Stomach smooth muscle (tissue), 2 donors: Measurements from ENCODE around the gene TMEM212.

Source experiments
- H3K27ac ChIP-seq: one replicate; pipeline ENCODE4 v1.7.0; 2013; ENCODE audit warnings: mild to moderate bottlenecking, low read length, inconsistent platforms
- H3K27me3 ChIP-seq, 2 donors: one replicate each; pipeline ENCODE4 v1.7.0; 2013; ENCODE audit warnings: low read length in 2 of 2; ENCODE audit not compliant: insufficient read depth in 2 of 2, control insufficient read depth in 1 of 2
- H3K36me3 ChIP-seq, 2 donors: one replicate each; pipeline ENCODE4 v1.7.0; 2013; ENCODE audit warnings: low read length in 2 of 2; ENCODE audit not compliant: control insufficient read depth in 2 of 2, insufficient read depth in 2 of 2
- H3K4me1 ChIP-seq: one replicate; pipeline ENCODE4 v1.7.0; 2013; ENCODE audit warnings: low read length; ENCODE audit not compliant: control insufficient read depth, insufficient read depth
- H3K4me3 ChIP-seq, 2 donors: one replicate each; pipeline ENCODE4 v1.7.0; 2013; ENCODE audit warnings: low read length in 2 of 2
- H3K9ac ChIP-seq, 2 donors: one replicate each; pipeline ENCODE4 v1.7.0; 2013; ENCODE audit warnings: low read length in 2 of 2, mild to moderate bottlenecking in 1 of 2
- H3K9me3 ChIP-seq, 2 donors: one replicate each; pipeline ENCODE4 v1.7.0; 2013; ENCODE audit warnings: low read length in 2 of 2; ENCODE audit not compliant: control insufficient read depth in 2 of 2
- donor health status: healthy.
- donor health status: Pancreatic carcinoma.

Gene TMEM212

DNA sequence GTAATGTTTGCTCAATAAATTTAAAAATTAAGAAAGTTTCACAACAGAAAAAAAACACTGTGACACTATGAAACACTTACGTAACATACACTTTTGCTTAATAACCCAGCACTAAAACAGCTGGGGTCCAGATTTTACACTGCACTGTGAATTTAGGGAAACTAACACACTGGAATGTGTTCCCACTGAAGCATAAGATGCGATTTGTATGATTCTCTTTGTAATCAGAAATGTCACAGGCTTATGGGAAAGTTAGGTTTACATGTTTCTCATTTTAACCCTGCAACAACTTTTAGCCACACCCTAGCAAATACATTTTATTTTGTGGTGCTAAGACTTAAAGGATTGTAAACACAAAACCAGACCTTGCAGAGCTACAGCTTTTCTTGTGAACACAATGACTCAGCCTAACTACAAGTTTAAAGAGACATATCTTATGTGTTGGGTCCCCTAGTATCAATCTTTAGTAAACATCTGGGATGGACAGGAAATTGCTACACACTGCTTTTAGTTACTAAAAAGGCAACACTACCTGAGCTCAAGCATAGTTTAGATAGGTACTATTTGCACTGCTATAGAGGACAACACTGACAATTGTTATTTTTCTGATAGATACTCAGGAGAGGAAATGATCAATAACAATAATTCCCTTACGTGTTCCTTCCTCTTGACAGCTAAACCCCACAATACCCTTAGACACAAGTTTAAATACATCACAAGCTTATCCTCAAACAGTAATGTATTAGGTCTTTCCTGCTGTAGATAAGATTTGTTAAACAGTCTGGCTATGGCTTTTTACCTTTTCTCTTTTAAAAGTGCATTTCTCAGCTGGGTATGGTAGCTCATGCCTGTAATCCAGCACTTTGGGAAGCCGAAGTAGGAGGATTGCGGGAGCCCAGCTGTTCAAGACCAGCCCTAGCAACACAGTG is 36.7 kb upstream of the TMEM212 start:
- peaks cover 9% of the 10 kb centered on the region for H3K4me1 ChIP-seq
- H3K9ac ChIP-seq: no peak overlapping the region
- no peak overlapping the region for H3K27ac ChIP-seq

GRCh38 chr3:171807129-171807675 is 35.9 kb upstream of the TMEM212 start:
- Histone ChIP-seq H3K36me3 (no peaks in the 10 kb centered on the region), H3K4me3 (no peak overlapping the region), H3K27ac (no peak overlapping the region), H3K9me3 (no peaks in the 10 kb centered on the region), H3K9ac (no peak overlapping the region), H3K27me3 (no peaks in the 10 kb centered on the region), H3K4me1 (peaks cover 9% of the 10 kb centered on the region)

More for the DNA sequence above, 36.7 kb upstream of the TMEM212 start:
- Histone ChIP-seq H3K4me3 (no peak overlapping the region), H3K27me3 (no peaks in the 10 kb centered on the region), H3K9me3 (no peaks in the 10 kb centered on the region), H3K36me3 (no peaks in the 10 kb centered on the region)

DNA sequence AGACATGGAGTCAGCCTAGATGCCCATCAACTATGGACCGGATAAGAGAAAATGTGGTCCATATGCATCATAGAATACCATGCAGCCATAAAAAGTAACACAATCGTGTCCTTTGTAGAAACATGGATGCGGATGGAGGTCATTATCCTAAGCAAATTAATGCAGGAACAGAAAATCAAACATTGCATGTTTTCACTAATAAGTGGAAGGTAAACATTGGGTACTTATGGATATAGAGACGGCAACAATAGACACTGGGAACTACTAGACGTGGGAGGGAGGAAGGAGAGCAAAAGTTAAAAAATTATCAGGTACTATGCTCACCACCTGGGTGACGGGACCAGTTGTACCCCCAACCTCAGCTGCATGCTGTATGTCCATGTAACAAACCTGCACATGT is 35.3 kb upstream of the TMEM212 start:
- no peak overlapping the region for H3K27ac ChIP-seq
- H3K4me3 ChIP-seq: no peak overlapping the region
- no peaks in the 10 kb centered on the region for H3K36me3 ChIP-seq
- no peaks in the 10 kb centered on the region for H3K27me3 ChIP-seq
- H3K4me1 ChIP-seq: peaks cover 9% of the 10 kb centered on the region
- no peak overlapping the region for H3K9ac ChIP-seq
- H3K9me3 ChIP-seq: no peaks in the 10 kb centered on the region

- H3K9ac ChIP-seq: peak overlapping the region; percentile 60
- H3K9me3 ChIP-seq: no peaks in the 10 kb centered on the region
- peaks cover 9% of the 10 kb centered on the region for H3K4me1 ChIP-seq
- peak overlapping the region; percentile 84 to 87 for H3K4me3 ChIP-seq
- no peaks in the 10 kb centered on the region for H3K36me3 ChIP-seq
- no peaks in the 10 kb centered on the region for H3K27me3 ChIP-seq
- peak overlapping the region; percentile 78 for H3K27ac ChIP-seq
These were observed 33.6 kb upstream of the TMEM212 start for GRCh38 chr3:171809611-171809860.

DNA sequence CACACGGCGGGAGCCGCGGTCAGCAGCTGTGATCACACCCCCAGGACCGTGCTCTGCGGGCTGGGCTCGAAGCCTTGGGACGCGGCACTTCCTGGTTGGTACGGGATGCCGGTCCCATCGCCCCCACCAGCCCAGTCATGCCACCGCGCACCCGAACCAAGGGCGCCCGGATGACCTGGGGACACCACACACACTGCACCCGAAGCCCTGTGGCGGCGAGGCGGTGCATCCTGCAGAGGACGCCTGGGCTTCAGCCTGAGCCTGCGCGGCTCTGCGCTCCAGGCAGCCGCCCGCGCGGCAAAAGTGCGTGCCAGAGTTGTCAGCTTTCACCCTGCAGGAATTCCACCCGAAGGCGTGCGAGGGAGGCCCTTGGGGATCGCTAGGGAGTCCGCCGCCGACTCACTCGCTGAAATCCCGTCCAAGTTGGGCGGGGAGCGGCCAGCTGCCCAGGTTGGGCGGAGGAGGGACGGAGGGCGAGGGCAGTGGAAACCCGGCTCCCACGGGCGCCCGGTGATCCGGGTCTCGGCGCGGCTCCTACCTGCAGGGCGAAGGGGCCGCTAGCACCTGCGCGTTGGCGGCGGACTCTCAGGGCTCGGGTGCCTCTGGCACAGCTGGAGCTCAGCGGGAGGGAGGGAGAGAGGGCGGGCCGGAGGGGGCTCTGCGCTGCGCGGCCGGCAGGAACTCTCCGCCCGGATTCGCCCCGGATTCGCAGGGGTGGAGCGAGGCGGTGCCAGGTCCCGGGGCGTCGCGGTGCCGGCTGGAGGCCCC is 33.1 kb upstream of the TMEM212 start, which contains the start of gene PLD1:
PLD1 (minus strand) TSS at position 623 of the 768 bp plus-strand sequence. CDS start 72,432 bp downstream, outside the sequence.
- Histone ChIP-seq H3K27me3 (no peaks in the 10 kb centered on the region), H3K9me3 (no peaks in the 10 kb centered on the region), H3K27ac (peak within 1 kb of the TSS; percentile 78), H3K36me3 (no peaks in the 10 kb centered on the region), H3K9ac (peak within 1 kb of the TSS; percentile 60), H3K4me1 (peaks cover 9% of the 10 kb centered on the region), H3K4me3 (peak within 1 kb of the TSS; percentile 84 to 87)

DNA sequence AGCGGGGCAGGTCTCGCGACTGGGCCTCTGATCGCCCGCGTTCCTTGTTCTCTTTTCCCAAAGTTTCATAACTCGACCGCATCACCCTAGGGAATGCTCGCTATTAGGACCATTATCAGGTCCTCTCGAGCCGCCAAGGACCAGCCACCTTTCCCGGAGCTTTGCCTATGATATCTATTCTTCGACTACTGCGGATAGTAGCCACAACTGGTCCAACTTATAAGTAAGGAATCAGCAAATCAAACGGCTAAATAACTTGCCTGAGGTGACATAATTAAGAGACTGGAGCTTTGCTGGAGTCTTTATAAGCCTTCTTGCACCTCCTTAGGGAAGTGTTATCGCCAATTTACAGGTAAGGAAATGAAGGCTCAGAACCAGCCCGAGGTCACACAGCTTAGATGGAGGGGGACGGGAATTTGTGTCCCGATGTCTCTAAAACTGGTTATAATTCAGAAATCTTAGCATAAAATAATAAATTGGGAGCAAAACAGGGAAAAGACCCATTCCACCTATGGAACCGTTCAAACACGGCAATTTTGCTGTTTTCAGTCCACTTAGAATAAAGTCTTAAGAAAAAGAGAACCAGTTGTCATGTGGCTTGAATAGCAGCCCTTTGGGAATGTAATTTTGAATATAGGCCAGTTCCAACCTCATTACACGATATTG is 32.4 kb upstream of the TMEM212 start:
- Histone ChIP-seq H3K9me3 (no peaks in the 10 kb centered on the region), H3K27ac (peak overlapping the region; percentile 78), H3K36me3 (no peaks in the 10 kb centered on the region), H3K4me1 (peaks cover 6% of the 10 kb centered on the region), H3K4me3 (peak overlapping the region; percentile 84 to 87), H3K9ac (peak overlapping the region; percentile 47 to 60), H3K27me3 (no peaks in the 10 kb centered on the region)

DNA sequence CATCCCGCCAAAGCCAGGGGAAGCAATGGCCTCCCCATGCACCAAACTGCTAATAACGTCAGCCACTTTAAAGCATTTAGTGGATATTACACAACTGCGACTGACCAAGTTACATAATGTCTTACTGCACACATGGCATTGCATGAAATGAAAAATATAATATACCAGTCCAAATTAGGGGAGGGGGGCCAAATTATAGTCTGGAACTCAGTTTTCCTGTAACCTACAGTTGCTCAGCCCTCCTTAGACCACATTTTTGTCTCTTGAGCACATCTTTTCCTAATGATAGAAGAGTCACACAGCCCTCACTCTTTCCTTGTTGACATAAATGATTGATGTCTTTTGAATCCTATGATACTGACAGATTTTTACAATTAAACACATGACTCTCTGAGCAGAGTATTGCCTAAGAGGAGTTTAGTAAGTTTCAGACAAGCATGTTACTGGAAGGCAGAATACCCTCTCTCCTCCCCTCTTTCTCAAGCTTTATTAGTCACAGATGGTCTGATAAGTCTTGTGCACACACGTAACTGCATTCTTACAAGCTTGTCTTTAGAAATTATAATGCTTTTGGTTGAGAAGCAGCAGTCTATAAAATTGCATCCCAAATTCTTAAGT is 31.7 kb upstream of the TMEM212 start:
- H3K36me3 ChIP-seq: no peaks in the 10 kb centered on the region
- H3K27ac ChIP-seq: peak overlapping the region; percentile 78
- H3K4me1 ChIP-seq: peaks cover 6% of the 10 kb centered on the region
- no peak overlapping the region for H3K4me3 ChIP-seq
- H3K27me3 ChIP-seq: no peaks in the 10 kb centered on the region
- no peak overlapping the region for H3K9ac ChIP-seq
- no peaks in the 10 kb centered on the region for H3K9me3 ChIP-seq

DNA sequence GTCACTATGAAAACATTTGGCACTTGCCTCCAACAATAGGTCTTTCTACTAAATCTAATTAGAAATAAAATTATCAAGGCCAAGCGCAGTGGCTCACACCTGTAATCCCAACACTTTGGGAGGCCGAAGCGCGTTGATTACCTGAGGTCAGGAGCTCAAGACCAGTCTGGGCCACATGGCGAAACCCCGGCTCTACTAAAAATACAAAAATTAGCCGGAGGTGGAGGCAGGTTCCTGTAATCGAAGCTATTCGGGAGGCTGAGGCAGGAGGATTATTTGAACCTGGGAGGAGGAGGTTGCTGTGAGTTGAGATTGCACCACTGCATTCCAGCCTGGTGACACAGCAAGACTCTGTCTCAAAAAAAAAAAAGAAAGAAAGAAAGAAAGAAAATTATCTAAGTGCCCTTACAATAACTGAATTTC is 31.2 kb upstream of the TMEM212 start:
- Histone ChIP-seq H3K27ac (no peak overlapping the region), H3K36me3 (no peaks in the 10 kb centered on the region), H3K9me3 (no peaks in the 10 kb centered on the region), H3K27me3 (no peaks in the 10 kb centered on the region), H3K4me3 (no peak overlapping the region), H3K9ac (no peak overlapping the region), H3K4me1 (peaks cover 6% of the 10 kb centered on the region)

DNA sequence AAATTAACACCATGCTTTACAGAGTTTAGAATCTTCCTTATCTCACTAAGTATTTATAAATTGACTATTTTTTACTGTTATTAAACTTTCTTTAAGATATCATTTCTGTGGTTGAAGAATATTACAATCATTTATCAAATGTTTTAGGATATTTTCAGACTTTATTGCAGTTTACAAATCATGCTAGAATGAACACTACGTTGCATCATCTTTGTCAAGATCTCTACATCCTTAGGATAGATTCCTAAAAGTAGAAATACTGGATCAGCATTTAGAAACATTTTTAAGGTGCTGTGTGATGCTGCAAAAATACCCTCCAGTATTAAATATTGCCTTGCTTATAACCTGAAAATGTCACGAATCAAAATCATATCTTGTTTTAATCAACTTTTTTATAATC is 30.3 kb upstream of the TMEM212 start:
- Histone ChIP-seq H3K4me1 (peaks cover 6% of the 10 kb centered on the region), H3K9ac (no peak overlapping the region), H3K36me3 (no peaks in the 10 kb centered on the region), H3K4me3 (no peak overlapping the region), H3K9me3 (no peaks in the 10 kb centered on the region), H3K27ac (no peak overlapping the region), H3K27me3 (no peaks in the 10 kb centered on the region)

GRCh38 chr3:171813278-171813896 is 29.8 kb upstream of the TMEM212 start:
- no peak overlapping the region for H3K9ac ChIP-seq
- no peaks in the 10 kb centered on the region for H3K36me3 ChIP-seq
- no peaks in the 10 kb centered on the region for H3K9me3 ChIP-seq
- peaks cover 6% of the 10 kb centered on the region for H3K4me1 ChIP-seq
- no peak overlapping the region for H3K27ac ChIP-seq
- H3K27me3 ChIP-seq: no peaks in the 10 kb centered on the region
- H3K4me3 ChIP-seq: no peak overlapping the region
